Stomach (tissue), 4 donors: ENCODE data around the gene RNF225.

Experiments
- EP300 ChIP-seq: sonication (generic); formaldehyde crosslinking; IDR thresholded peaks from one replicate; pipeline ENCODE4 v1.6.1; 2017; ENCODE audit warnings: antibody characterized with exemption
- POLR2A ChIP-seq, 4 donors: fragments of 450-650 bp; IDR thresholded peaks; one replicate each; pipeline ENCODE4 v1.6.1; 2016; ENCODE audit warnings: antibody characterized with exemption in 4 of 4, control low read depth in 2 of 4, mild to moderate bottlenecking in 1 of 4, moderate library complexity in 1 of 4
- POLR2AphosphoS5 ChIP-seq, 3 donors: sonication (generic); formaldehyde crosslinking; IDR thresholded peaks; one replicate each; pipeline ENCODE4 v1.6.1; 2016; ENCODE audit warnings: antibody characterized with exemption in 3 of 3
- TF ChIP-seq, protein P1 (sequence below), 7 experiments: fragments of 450-650 bp in 4 of 7; fragments of 200-600 bp in 3 of 7; sonication (generic) in 3 of 7; IDR thresholded peaks; one replicate each; pipeline ENCODE4 v1.5.1; 2016 to 2019; ENCODE audit warnings: antibody characterized with exemption in 7 of 7, control low read depth in 2 of 7, mild to moderate bottlenecking in 1 of 7

- TF ChIP-seq, protein P1, sequence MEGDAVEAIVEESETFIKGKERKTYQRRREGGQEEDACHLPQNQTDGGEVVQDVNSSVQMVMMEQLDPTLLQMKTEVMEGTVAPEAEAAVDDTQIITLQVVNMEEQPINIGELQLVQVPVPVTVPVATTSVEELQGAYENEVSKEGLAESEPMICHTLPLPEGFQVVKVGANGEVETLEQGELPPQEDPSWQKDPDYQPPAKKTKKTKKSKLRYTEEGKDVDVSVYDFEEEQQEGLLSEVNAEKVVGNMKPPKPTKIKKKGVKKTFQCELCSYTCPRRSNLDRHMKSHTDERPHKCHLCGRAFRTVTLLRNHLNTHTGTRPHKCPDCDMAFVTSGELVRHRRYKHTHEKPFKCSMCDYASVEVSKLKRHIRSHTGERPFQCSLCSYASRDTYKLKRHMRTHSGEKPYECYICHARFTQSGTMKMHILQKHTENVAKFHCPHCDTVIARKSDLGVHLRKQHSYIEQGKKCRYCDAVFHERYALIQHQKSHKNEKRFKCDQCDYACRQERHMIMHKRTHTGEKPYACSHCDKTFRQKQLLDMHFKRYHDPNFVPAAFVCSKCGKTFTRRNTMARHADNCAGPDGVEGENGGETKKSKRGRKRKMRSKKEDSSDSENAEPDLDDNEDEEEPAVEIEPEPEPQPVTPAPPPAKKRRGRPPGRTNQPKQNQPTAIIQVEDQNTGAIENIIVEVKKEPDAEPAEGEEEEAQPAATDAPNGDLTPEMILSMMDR (IDR thresholded peaks at IDR 0.05), result no peak
- TF ChIP-seq POLR2A (IDR thresholded peaks at IDR 0.05), result no peak
- TF ChIP-seq POLR2AphosphoS5 (IDR thresholded peaks at IDR 0.05), result no peak
- TF ChIP-seq EP300, result no peak
These were observed 13.7 kb downstream of the RNF225 start for GRCh38 chr19:58409010-58409790.
